Subcutaneous abdominal adipose tissue (tissue), 5 donors: ENCODE results near the gene GXYLT2.

Experiments used
- H3K27ac ChIP-seq: one replicate; pipeline ENCODE4 v1.7.0; 2013; ENCODE audit warnings: low read depth, mild to moderate bottlenecking, inconsistent platforms, low read length, moderate library complexity
- H3K27me3 ChIP-seq, 5 donors: one replicate each; pipeline ENCODE4 v1.7.0; 2013; ENCODE audit warnings: low read length in 5 of 5, inconsistent platforms in 1 of 5; ENCODE audit not compliant: control insufficient read depth in 5 of 5, insufficient read depth in 4 of 5
- H3K36me3 ChIP-seq, 5 donors: one replicate each; pipeline ENCODE4 v1.7.0; 2013; ENCODE audit warnings: low read length in 5 of 5; ENCODE audit not compliant: control insufficient read depth in 5 of 5, insufficient read depth in 5 of 5
- H3K4me1 ChIP-seq, 5 donors: one replicate each; pipeline ENCODE4 v1.7.0; 2013; ENCODE audit warnings: low read length in 5 of 5, mild to moderate bottlenecking in 3 of 5, moderate library complexity in 1 of 5; ENCODE audit not compliant: control insufficient read depth in 5 of 5, insufficient read depth in 5 of 5
- H3K4me3 ChIP-seq, 5 donors: one replicate each; pipeline ENCODE4 v1.7.0; 2013; ENCODE audit warnings: low read length in 5 of 5, low read depth in 1 of 5
- H3K9ac ChIP-seq, 5 donors: one replicate each; pipeline ENCODE4 v1.7.0; 2013; ENCODE audit warnings: low read length in 5 of 5, mild to moderate bottlenecking in 4 of 5, moderate library complexity in 3 of 5
- H3K9me3 ChIP-seq, 5 donors: one replicate each; pipeline ENCODE4 v1.7.0; 2013; ENCODE audit warnings: low read length in 5 of 5; ENCODE audit not compliant: control insufficient read depth in 5 of 5
- donor health status: healthy.
- donor health status: healthy.
- donor health status: healthy.
- donor health status: healthy.
- donor health status: healthy.

The GXYLT2 gene

DNA sequence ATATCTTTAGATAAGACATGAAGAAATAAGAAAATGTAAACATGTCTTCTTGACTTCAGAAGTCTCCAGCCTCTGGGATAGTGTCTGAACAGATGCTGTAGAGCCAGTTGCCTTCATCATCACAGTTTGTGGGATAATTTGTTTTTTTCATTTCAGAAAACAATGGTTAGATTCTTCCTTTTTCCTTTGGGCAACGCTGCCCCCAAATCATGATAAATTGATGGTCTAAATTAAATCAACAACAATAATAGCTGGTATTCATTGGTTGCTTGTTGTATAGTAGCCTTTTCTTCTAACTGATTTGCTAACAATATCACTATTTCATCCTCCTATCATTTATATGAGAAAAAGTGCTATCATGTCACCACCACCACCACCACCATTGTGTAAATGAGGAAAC, 27.0 kb upstream of the GXYLT2 start:
- Histone ChIP-seq H3K27ac (no peak overlapping the region), H3K9me3 (no peaks in the 10 kb centered on the region), H3K9ac (no peak overlapping the region), H3K36me3 (no peaks in the 10 kb centered on the region), H3K4me3 (no peak overlapping the region), H3K27me3 (no peaks in the 10 kb centered on the region), H3K4me1 (no peaks in the 10 kb centered on the region)

DNA sequence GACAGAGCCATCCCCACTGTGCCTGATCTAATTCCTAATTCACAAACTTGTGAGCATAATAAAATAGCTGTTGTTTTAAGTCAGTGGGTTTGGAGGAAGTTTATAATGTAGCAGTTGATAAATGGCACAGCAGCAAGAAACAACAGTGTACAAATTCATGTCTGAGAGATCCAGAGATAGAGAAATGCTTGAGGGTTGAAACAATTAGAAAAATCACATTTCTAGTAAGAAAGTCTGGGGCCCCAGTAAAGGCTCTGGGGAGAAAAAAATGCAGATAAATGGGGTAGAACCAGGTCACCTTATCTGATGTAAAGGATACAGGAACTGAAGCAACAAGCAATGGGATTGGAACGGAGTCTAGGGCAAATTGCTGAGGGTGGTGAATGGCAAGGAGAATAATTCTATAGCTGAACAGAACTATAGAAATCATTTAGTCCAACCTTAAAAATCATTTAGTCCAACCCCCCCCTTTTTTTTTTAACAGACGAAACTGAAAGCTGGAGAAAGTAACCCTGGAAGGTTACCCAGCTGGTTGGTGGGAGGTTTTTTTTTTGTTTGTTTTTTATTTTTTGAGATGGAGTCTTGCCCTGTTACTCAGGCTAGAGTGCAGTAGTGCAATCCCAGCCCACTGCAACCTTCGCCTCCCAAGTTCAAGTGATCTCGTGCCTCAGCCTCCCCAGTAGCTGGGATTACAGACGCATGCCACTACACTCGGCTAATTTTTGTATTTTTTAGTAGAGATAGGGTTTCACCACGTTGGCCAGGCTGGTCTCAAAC, 25.3 kb upstream of the GXYLT2 start:
- Histone ChIP-seq H3K36me3 (no peaks in the 10 kb centered on the region), H3K4me3 (no peak overlapping the region), H3K9me3 (no peaks in the 10 kb centered on the region), H3K9ac (no peak overlapping the region), H3K4me1 (no peaks in the 10 kb centered on the region), H3K27ac (no peak overlapping the region), H3K27me3 (no peaks in the 10 kb centered on the region)

DNA sequence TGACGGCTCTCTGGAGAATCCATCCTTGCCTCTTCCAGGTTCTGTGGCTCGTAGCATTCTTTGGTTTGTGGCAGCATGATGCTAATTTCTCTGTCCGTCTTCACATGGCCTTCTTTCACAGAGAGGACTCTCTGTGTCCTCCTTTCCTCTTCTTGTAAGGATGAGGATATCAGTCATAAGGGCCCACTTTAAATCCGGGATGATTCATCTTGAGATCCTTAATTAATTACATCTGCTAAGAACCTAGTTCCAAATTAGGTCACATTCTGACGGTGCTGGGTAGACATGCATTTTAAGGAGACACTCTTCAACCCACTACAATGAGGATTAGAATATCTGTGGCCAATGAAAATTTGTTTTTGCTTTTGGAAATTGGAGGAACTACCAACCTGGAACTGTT, 15.7 kb upstream of the GXYLT2 start:
- Histone ChIP-seq H3K4me3 (no peak overlapping the region), H3K27me3 (no peaks in the 10 kb centered on the region), H3K9ac (no peak overlapping the region), H3K36me3 (no peaks in the 10 kb centered on the region), H3K4me1 (no peaks in the 10 kb centered on the region), H3K9me3 (no peaks in the 10 kb centered on the region), H3K27ac (no peak overlapping the region)

DNA sequence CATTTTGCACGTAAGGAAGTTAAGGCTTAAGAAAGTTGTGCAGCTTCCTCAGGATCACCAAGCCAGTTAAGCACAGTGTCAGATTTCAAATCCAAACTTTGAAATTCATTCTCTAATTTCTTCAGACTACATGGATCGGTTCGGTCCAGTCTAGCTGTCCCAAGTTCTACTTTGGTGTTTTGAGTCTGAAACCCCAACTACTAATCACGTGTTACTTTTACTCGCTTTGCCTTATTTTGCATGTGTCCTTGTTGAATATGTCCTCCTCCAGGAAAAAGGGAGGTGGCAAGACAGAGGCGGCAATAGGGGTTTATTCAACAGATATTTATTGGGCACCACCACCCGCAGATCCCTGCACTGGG, 522 bp upstream of the GXYLT2 start:
- H3K4me3 ChIP-seq = peak overlapping the region; percentile 56 to 80 (median 73)
- H3K27ac ChIP-seq = peak overlapping the region; percentile 71
- H3K27me3 ChIP-seq = peaks cover 0 to 5% (median 3%) of the 10 kb centered on the region in 5 donors
- peak overlapping the region in 2 of 5 donors; percentile 48 to 57 for H3K9ac ChIP-seq
- H3K9me3 ChIP-seq = peaks cover 0 to 3% (median 0%) of the 10 kb centered on the region in 5 donors
- peaks cover 0 to 50% (median 33%) of the 10 kb centered on the region in 5 donors for H3K4me1 ChIP-seq
- H3K36me3 ChIP-seq = no peaks in the 10 kb centered on the region

DNA sequence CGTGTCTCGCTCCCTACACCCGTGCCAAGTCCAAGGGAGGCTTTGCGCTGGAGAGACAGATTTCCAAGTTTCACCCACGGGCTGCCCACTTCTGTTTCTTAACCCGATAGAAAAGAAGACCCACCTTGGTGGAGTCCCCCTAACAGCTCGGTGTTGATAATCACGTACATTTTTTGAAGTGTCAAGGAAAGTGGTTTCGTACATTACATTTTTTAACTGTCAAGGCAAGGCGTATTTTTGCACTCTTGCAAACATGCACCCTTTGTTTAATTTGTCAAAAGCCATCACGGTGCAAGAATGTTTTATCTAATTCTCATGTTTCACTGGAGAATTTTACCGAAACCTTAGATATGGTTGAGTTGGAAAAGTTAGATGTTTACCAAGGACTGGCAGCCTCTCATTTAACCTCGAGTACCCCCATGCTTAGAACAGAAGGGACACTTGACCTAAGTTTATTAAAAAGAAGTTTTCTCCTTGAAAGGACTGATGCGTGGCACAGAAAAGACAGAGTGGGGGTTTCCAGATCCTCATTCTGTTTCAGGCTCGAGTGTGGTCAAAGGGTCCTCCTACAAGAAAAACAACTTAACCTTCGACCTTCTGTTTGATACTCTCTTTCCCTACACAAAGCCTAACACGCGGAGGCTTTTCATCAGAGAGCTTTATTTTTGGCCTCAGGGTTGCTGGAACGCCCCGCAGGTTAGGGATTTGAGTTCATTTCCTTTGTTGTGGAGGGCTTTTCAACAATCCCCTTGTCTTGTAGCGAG, 882 bp downstream of the GXYLT2 start:
- no peaks in the 10 kb centered on the region for H3K36me3 ChIP-seq
- peak overlapping the region; percentile 41 to 78 (median 63) for H3K4me3 ChIP-seq
- peaks cover 0 to 5% (median 3%) of the 10 kb centered on the region in 5 donors for H3K27me3 ChIP-seq
- no peaks in the 10 kb centered on the region for H3K9me3 ChIP-seq
- H3K9ac ChIP-seq = peak overlapping the region in 4 of 5 donors; percentile 24 to 69 (median 58)
- peaks cover 3 to 63% (median 39%) of the 10 kb centered on the region in 5 donors for H3K4me1 ChIP-seq
- peak overlapping the region; percentile 68 for H3K27ac ChIP-seq

DNA sequence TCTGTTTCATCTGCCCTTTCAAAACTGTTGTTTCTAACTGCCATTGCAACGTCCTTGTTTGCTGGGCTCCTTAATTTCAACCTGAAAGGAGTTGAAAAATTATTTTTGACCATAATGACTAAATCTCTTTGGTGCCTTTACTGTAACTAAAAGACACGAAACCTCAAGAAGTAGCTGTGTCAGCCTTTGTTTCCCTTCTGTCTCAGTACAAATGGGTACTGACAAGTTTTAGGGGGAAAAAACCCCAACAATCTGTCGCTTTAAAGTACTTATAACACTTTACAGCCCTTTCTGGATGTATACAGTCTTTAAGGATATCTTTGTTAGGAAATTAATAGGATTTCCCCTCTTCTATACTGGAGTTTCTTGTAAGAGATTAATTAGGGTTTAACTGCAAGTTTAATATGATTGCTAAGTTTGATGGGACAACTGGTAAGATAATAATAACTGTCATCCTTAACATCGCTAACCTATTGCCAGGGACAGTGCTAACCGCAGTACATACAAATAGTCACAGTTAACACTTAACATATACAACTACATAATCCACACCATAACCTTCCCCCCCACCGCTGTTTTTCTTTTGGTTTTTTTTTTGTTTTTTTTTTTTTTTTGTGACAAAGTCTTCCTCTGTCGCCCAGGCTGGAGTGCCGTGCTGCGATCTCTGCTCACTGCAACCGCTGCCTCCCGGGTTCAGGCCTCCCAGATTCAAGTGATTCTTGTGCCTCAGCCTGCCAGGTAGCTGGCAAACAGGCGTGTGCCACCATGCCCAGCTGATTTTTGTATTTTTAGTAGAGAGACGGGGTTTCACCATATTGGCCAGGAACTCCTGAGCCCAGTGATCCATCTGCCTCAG, 1.7 kb downstream of the GXYLT2 start:
- Histone ChIP-seq H3K9me3 (no peaks in the 10 kb centered on the region), H3K27me3 (peaks cover 0 to 5% (median 3%) of the 10 kb centered on the region in 5 donors), H3K36me3 (no peaks in the 10 kb centered on the region), H3K4me3 (peak overlapping the region in 3 of 5 donors; percentile 62 to 69 (median 63)), H3K9ac (peak overlapping the region in 2 of 5 donors; percentile 31 to 49), H3K27ac (no peak overlapping the region), H3K4me1 (peaks cover 3 to 63% (median 39%) of the 10 kb centered on the region in 5 donors)

DNA sequence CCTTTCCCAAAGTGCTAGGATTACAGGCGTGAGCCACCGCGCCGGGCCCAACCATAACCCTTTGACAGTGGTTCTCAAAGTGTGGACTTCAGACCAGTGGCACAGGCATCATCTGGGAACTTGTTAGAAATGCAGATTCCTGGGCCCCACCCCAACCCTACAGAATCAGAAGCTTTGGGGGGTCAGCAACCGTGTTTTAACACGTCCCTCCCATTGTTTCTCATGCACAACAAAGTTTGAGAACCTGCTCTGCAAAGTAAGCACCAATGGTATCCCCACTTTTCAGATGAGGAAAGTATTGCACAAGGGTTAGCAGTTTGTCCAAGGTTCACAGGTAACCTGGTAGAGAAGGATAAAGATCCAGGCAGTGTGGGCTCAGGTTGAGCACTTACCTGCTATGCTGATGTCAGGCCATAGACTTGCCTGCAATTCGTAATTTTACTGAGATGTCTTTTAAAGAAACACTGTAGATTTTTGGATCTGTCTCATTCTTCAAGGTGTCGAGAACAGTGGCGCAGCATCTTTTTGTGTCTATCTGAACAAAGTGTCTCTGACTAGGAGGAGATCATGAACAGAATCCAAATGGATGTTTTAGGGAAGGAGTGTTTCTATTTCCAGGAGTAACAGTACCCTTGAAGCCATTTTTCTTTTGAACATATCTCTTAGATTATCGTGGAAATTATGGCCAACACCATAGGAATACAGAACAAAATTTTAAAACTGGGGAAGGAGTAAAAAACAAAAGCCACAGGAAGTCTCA, 2.5 kb downstream of the GXYLT2 start:
- no peak overlapping the region for H3K4me3 ChIP-seq
- H3K9me3 ChIP-seq = no peaks in the 10 kb centered on the region
- H3K9ac ChIP-seq = peak overlapping the region in 1 of 5 donors; percentile 7
- peaks cover 5 to 71% (median 44%) of the 10 kb centered on the region in 5 donors for H3K4me1 ChIP-seq
- peaks cover 0 to 5% (median 3%) of the 10 kb centered on the region in 5 donors for H3K27me3 ChIP-seq
- H3K36me3 ChIP-seq = no peaks in the 10 kb centered on the region
- H3K27ac ChIP-seq = peak overlapping the region; percentile 64

DNA sequence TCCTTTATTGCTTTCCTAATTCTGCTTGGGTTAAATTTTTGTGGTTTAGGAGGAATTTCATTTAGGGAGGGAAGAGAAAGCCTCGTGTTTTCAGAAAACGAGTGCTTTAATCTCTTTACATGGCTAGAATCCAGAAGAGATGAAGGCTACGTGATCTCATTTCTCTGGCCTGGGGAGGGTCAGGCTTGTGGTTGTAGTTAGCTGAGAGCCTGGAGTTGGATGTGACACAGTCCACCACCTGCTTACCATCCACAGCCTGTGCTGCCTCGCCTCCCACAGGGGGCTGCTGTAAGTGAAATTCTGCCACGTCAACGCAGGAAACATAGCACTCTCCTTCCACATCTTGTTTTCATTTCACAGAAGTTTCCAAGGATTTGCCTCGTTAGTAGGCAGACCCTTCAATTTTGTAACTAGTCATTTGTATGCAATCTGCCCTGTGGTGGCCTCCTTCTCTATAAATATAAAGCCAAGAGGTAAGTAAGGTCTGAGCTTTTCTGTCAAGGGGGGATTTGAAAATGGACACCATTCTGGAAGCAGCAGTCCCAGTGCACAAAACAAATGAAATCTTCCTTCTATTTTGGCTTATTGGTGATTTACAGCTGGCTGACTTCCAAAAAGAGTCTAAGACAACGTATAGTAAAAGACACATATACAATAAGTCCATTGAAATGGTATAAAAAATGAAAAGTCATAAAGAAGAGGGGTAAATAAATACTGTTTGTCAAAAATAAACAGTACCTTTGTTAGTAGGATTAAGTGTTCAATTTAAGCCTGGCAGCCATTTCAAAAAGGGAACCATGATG, 3.4 kb downstream of the GXYLT2 start:
- no peak overlapping the region for H3K4me3 ChIP-seq
- peaks cover 0 to 5% (median 3%) of the 10 kb centered on the region in 5 donors for H3K27me3 ChIP-seq
- peaks cover 5 to 71% (median 44%) of the 10 kb centered on the region in 5 donors for H3K4me1 ChIP-seq
- H3K27ac ChIP-seq = peak overlapping the region; percentile 64
- no peaks in the 10 kb centered on the region for H3K9me3 ChIP-seq
- H3K9ac ChIP-seq = peak overlapping the region in 2 of 5 donors; percentile 7 to 37
- no peaks in the 10 kb centered on the region for H3K36me3 ChIP-seq
